KOPT-K1 (cell line): Measurements from ENCODE around the gene ANKS1A.
A peak's percentile ranks its signal among the peaks of the same experiment; 100 is the strongest.
"Not testable (repeated sequence)": the region's sequence is repeated elsewhere in the genome, so short reads cannot be mapped to it uniquely, and the experiment has no call there.

Source experiments
- H3K27ac ChIP-seq: fragments of 200-600 bp; sonication (generic); 2 replicates; pipeline ENCODE4 v1.5.1; 2016; ENCODE audit warnings: antibody characterized with exemption, mild to moderate bottlenecking, low read depth, low read length; ENCODE audit not compliant: poor library complexity, severe bottlenecking
- H3K36me3 ChIP-seq: fragments of 200-600 bp; sonication (generic); 2 replicates; pipeline ENCODE4 v1.5.1; 2017; ENCODE audit warnings: antibody characterized with exemption, mild to moderate bottlenecking, low read length, moderate library complexity; ENCODE audit not compliant: insufficient read depth
- H3K9me3 ChIP-seq: fragments of 200-600 bp; sonication (generic); 2 replicates; pipeline ENCODE4 v1.5.1; 2017; ENCODE audit warnings: antibody characterized with exemption, low read length, mild to moderate bottlenecking; ENCODE audit not compliant: insufficient read depth, poor library complexity, severe bottlenecking

The ANKS1A gene, protein sequence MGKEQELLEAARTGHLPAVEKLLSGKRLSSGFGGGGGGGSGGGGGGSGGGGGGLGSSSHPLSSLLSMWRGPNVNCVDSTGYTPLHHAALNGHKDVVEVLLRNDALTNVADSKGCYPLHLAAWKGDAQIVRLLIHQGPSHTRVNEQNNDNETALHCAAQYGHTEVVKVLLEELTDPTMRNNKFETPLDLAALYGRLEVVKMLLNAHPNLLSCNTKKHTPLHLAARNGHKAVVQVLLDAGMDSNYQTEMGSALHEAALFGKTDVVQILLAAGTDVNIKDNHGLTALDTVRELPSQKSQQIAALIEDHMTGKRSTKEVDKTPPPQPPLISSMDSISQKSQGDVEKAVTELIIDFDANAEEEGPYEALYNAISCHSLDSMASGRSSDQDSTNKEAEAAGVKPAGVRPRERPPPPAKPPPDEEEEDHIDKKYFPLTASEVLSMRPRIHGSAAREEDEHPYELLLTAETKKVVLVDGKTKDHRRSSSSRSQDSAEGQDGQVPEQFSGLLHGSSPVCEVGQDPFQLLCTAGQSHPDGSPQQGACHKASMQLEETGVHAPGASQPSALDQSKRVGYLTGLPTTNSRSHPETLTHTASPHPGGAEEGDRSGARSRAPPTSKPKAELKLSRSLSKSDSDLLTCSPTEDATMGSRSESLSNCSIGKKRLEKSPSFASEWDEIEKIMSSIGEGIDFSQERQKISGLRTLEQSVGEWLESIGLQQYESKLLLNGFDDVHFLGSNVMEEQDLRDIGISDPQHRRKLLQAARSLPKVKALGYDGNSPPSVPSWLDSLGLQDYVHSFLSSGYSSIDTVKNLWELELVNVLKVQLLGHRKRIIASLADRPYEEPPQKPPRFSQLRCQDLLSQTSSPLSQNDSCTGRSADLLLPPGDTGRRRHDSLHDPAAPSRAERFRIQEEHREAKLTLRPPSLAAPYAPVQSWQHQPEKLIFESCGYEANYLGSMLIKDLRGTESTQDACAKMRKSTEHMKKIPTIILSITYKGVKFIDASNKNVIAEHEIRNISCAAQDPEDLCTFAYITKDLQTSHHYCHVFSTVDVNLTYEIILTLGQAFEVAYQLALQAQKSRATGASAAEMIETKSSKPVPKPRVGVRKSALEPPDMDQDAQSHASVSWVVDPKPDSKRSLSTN

GRCh38 chr6:34888874-34889555, at the start of gene ANKS1A:
Gene ANKS1A, plus strand, starts transcription at chr6:34889255. Its CDS starts 148 bp downstream, at chr6:34889403.
- peak within 1 kb of the TSS; percentile 68 for H3K27ac ChIP-seq
- peaks cover 10% of the 10 kb centered on the region for H3K36me3 ChIP-seq
- no peaks in the 10 kb centered on the region for H3K9me3 ChIP-seq

DNA sequence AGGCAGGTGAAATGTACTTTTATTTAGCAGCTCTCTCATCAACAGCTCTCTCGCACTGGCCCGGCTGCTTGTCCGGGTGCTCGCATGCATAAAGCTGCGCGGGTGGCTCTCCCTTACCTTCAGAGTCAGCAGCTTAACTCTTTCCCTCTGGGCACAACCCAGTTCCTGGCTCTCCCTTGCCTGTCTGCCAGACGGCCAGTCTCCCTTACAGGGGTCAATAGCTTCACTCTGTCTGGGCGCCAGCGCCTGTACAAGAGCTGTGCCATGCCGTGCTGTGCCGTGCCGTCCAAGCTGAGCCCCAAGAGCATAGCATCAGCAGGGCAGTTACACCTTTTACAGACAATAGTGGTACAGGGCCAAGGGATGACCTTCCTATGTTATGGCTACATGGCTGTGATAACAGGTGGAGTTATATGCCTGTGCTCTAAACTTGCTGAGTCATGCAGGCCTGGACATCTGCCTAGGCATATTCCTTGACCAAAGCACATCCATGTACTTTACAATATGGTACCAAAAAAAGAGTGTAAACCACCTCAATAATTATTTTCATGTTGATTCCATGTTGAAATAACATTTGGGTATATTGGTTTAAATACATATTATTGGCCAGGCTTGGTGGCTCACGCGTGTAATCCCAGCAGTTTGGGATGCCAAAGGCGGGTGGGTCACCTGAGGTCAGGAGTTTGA, 49.2 kb upstream of the ANKS1A start:
- H3K27ac ChIP-seq: no peak overlapping the region
- peaks cover 50% of the 10 kb centered on the region for H3K36me3 ChIP-seq
- no peaks in the 10 kb centered on the region for H3K9me3 ChIP-seq

- peaks cover 31% of the 10 kb centered on the region for H3K36me3 ChIP-seq
- not testable (repeated sequence) for H3K27ac ChIP-seq, H3K9me3 ChIP-seq
Measured at GRCh38 chr6:34849066-34849465, 40.0 kb upstream of the ANKS1A start.

DNA sequence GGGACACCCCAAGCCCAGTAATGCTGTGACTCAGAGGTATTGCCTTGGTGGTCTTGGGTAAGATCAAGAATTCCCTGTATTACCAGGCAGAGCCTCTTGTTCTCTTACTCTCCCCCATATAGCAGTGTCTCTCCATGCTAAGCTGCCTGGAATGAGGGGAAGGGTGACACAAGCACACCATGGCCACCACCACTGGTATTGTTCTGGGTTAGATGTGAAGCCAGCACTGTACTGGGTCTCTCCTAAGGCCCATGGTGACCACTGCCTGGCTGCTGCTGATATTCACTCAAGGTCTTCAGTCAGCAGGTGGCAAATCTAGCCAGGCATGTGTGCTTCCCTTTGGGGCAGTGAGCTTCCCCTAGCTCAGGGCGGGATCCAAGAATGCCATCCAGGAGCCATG, 37.7 kb upstream of the ANKS1A start:
- Histone ChIP-seq H3K36me3 (peaks cover 51% of the 10 kb centered on the region), H3K27ac (no peak overlapping the region), H3K9me3 (no peaks in the 10 kb centered on the region)

GRCh38 chr6:34852406-34853085, 36.5 kb upstream of the ANKS1A start:
- Histone ChIP-seq H3K27ac (no peak overlapping the region), H3K36me3 (peaks cover 63% of the 10 kb centered on the region), H3K9me3 (no peaks in the 10 kb centered on the region)

DNA sequence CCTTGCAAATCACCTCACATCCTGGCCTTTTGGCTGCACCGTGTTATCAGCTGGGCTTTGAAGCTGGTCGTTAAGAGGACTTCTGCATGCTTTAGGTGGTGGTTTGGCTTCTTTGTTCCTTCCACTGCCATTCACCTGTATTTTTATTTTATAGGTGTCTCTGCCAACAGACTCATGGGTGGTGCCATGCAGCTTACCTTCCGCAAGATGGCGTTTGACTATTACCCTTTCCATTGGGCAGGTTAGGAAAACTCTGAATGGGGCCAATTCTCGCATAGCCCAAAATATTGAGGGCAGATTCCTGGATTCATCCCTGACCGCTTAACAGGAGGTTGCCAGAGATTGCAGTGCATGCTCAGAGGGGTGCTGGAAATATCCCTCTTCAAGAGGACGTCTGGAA, 33.6 kb upstream of the ANKS1A start:
- Histone ChIP-seq H3K27ac (no peak overlapping the region), H3K9me3 (no peaks in the 10 kb centered on the region), H3K36me3 (peaks cover 88% of the 10 kb centered on the region)

GRCh38 chr6:34858681-34859080, 30.4 kb upstream of the ANKS1A start:
- Histone ChIP-seq H3K36me3 (peaks cover 82% of the 10 kb centered on the region), H3K9me3 (no peaks in the 10 kb centered on the region)

DNA sequence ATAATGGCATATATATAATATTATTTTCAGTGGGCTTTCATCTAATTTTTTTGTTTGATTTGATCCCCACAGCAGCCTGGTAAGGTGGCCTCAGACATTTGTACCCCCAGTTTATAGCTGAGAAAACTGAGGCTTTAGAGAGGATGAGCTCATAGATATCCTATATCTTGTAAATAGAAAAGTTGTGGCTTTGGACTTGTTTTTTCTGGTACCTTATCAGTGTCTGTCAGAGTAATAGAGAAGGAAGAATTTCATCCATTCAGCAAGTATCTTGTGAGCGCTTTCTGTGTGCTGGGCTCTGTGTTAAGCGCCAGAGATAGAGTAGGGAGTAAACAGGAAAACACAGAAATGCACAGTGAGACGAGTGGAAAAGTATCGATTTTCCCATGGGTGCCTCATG, 29.1 kb upstream of the ANKS1A start:
- Histone ChIP-seq H3K9me3 (no peaks in the 10 kb centered on the region), H3K36me3 (peaks cover 89% of the 10 kb centered on the region), H3K27ac (no peak overlapping the region)

More at GRCh38 chr6:34858681-34859080, 30.4 kb upstream of the ANKS1A start:
- H3K27ac ChIP-seq: no peak overlapping the region

DNA sequence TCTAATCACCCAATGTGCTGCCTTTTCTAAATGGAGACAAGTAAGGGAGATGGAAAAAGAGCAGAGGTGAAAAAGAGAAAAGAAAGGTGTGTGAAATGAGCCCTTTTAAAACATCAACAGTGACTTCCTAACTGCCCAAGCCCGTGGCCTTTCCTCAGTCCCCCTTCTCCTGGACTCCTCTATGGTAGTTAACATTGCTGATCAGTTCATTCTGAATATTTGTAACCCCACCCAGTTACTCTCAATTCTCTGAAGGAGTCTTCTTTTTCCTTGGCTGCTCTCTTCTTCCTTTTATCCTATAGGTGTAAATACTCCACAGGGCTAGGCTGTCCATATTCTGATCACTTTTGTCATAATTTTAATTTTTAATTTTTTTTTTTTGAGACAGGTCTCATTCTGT, 28.3 kb upstream of the ANKS1A start:
- Histone ChIP-seq H3K36me3 (peaks cover 89% of the 10 kb centered on the region), H3K9me3 (no peaks in the 10 kb centered on the region), H3K27ac (no peak overlapping the region)

GRCh38 chr6:34864007-34864406, 25.0 kb upstream of the ANKS1A start:
- H3K9me3 ChIP-seq: no peaks in the 10 kb centered on the region
- H3K27ac ChIP-seq: no peak overlapping the region
- H3K36me3 ChIP-seq: peaks cover 88% of the 10 kb centered on the region

DNA sequence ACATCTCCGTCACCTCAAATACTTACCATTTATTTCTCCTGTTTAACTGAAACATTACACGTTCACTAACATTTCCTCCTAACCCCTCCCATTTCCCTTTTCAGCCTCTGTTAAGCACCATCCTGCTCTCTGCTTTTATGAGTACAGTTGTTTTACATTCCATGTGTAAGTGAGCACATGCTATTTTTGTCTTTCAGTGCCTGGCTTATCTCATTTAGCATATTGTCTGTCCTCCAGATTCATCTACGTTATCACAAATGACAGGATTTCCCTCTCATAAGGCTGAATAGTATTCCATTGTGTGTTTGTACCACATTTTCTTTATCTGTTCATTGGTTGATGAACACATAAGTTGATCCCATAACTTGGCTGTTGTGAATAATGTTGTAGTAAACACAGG, 23.9 kb upstream of the ANKS1A start:
- Histone ChIP-seq H3K9me3 (no peaks in the 10 kb centered on the region), H3K36me3 (peaks cover 88% of the 10 kb centered on the region), H3K27ac (no peak overlapping the region)

- no peak overlapping the region for H3K27ac ChIP-seq
- peaks cover 89% of the 10 kb centered on the region for H3K36me3 ChIP-seq
- no peaks in the 10 kb centered on the region for H3K9me3 ChIP-seq
Measured at GRCh38 chr6:34866509-34866908, 22.5 kb upstream of the ANKS1A start.

DNA sequence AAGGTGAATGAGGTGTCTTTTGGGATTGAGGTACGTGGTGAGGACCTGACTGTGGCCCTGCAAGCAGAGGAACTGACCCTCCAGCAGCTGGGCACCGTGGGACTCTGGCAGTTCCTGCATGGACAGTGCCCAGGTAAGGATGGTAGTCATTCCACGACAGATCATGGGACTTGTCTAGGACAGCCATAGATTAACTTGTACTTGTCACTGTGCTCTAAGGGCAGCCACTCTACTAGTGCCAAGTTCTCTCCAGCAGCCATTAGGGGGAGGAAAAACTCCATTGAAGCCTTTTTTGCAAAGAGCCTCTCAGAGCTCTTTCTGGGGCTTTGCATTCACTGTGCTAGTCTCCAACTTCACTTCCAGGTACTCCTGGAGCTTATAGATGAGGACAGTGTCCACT, 21.6 kb upstream of the ANKS1A start:
- Histone ChIP-seq H3K36me3 (peaks cover 96% of the 10 kb centered on the region), H3K9me3 (no peaks in the 10 kb centered on the region), H3K27ac (no peak overlapping the region)

GRCh38 chr6:34871853-34872252, 17.2 kb upstream of the ANKS1A start:
- no peak overlapping the region for H3K27ac ChIP-seq
- peaks cover 99% of the 10 kb centered on the region for H3K36me3 ChIP-seq
- no peaks in the 10 kb centered on the region for H3K9me3 ChIP-seq
